Stimulated activated CD8-positive, alpha-beta memory T cell treated with anti-CD3 and anti-CD28 coated beads, Interleukin-7, amount 100 ng/mL, for 48 hours (primary cell): ENCODE measurements around the gene THADA.
"Not testable (repeated sequence)": the region's sequence is repeated elsewhere in the genome, so short reads cannot be mapped to it uniquely, and the experiment has no call there.

Experiments used
- DNase-seq, 2 donors: peaks; one replicate each; pipeline ENCODE4 v3.0.0-alpha.2; 2020; ENCODE audit warnings: low read depth in 1 of 2; ENCODE audit errors: extremely low read depth in 1 of 2

The THADA gene

DNA sequence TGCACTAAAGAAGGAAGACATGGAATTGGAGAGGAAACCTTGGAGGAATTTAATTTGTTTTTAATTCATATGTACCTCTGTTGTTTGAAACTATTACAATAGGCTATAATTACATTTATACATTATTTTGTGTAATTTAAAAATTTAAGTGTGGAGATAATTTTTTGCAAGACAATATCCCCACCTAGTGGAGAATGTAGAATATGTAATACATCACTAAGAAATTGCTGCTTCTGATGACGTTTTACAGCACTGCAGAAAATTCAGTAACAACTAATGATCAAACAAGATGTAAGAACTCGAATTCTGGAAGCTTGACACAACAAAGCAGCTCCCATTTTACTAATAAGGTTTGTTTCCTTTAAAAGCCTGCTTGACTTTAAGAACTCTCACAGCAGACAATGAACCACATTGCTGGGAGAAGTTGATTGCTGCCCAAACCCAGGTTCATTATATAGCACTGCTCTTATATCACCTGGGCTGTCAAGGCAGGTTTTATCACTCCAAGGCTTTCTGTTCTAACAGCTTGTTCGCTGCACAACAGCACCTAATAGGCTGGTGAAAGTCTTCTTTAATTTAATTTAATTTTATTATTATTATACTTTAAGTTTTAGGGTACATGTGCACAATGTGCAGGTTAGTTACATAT lies 53.4 kb downstream of the THADA start:
- DNase-seq, result no peak

DNA sequence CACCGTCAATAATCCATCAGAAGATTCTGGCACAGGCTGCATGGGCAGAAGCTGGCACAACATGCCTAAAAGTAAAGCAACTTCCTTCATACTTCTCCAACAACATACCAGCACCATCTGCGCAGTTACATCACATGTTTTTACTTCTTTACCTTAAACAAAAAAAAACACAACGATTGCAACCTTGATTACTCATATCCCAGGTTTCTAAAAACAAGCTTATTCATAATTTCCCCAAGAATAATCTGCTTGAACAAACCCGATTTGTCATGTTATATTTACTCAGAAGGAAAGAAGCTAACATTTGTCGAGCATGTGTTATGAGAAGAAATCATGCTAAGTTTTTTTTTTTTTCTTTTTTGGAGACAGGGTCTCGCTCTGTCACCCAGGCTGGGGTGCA lies 54.7 kb downstream of the THADA start:
- DNase-seq, result no peak

DNA sequence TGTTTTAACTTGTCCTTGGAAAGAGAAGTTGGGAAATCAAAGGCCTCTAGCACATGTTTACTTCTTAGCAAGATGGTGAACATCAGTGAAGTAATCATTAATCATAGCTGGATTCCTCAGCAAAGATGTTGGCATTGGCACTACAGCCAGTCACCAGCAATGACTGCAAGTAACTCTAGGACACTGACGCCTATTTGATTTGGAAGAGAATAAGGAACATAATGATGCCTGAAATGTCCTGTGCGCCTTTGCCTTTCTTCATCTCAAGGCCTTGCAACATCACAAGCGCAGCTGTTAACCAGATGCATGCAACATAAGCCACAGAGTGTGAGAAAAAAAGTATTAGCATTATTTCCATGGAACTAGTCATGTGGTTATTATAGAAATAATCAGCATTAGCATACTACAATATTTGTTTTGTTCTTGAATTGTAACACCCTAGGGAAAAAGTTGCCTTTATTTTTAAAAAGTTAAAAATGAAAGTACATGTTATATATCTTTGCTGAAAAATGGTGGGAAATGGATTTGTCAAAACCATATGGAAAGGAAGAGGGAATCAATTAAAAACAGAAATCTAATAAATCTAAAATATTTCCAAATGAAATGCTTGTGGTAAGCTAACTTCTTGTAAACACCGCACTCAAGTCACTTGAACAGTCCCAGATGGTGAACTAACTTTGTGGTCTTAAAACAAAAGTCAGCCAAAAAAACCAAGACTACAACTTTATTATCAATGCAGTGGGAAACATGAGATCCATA lies 55.6 kb downstream of the THADA start:
- no peak for DNase-seq

DNA sequence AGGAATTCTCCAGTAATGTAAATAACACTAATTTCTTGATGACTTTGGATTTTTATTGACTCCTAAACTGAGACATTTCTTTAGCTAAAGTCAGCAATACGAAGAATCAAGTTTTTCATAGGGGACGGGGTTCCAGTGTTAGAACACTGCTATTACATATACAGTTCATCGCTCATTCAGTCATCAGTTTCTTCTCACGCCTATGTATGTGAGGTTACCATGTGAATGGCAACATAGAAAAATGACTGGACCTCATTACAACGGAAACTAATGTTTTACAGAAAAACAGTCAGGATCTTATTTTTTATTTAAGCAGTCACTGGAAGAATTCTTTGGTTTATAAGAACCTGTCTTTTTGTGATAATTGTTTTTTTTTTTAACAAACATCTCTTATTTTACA lies 56.4 kb downstream of the THADA start:
- DNase-seq, result no peak

DNA sequence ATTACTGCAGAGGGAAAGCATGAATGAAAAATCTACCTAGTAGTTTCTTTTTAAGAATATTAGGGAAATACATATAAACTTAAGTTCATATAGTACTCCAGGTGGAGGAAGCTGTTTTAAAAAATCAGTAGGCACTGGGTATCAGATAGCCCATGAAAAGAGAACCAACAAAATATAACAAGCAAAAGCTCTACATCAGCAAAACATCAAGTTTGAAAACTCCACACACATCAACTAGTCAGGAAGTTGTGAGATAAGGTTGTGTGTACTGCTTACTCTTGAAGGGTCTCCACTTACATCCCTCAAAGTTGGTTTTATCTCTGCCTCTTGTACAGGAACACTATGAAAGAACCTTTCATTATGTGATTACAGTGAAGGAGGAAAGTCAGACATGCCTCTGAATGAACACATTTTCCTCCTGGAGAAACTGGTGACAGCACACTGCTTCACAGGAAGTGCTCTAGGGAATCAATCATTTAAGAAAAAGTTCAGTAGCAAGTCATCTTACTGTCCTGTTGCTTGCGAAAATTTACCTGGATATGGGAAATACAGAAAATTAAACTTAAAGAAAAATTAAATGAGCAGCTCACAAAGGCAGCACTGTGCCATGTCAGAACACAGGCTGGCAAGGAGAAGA lies 57.7 kb downstream of the THADA start:
- DNase-seq, result no peak

DNA sequence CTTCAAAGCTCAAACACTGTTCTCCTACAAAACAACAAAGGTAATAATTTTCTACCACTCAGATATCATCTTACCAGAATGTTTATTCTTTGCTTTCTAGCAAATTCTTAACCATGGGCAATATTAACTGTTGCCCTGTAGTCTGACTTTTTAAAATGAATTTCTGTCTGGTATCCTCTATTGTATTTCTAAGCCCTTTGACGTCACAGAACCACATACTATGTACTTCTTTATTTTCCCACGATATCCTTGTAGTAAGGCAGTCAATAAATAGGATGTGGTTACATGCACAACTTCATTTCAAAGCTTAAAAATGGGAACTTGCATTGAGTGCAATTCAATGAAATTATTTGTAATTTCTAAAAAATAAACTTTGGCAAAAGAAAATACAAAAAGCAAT lies 58.7 kb downstream of the THADA start:
- no peak for DNase-seq

DNA sequence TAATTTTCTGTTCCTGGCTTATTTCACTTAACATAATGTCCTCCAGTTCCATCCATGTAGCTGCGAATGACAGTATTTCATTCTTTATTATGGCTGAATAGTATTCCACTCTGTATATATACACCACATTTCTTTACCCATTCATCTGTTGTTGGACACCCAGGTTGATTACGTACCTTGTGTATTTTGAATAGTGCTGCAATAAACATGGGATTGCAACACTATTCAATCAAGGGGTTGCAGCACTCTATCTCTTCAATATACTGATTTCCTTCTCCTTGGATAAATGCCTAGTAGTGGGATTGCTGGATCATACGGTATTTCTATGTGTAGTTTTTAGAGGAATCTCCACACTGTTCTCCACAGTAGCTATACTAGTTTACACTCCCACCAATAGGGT lies 61.3 kb downstream of the THADA start:
- DNase-seq, result no peak

DNA sequence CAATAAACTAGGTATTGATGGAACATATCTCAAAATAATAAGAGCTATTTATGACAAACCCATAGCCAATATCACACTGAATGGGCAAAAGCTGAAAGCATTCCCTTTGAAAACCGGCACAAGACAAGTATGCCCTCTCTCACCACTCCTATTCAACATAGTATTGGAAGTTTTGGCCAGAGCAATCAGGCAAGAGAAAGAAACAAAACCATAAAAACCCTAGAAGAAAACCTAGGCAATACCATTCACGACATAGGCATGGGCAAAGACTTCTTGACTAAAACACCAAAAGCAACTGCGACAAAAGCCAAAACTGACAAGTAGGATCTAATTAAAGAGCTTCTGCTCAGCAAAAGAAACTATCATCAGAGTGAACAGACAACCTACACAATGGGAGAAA lies 63.3 kb downstream of the THADA start:
- DNase-seq, result not testable (repeated sequence)

DNA sequence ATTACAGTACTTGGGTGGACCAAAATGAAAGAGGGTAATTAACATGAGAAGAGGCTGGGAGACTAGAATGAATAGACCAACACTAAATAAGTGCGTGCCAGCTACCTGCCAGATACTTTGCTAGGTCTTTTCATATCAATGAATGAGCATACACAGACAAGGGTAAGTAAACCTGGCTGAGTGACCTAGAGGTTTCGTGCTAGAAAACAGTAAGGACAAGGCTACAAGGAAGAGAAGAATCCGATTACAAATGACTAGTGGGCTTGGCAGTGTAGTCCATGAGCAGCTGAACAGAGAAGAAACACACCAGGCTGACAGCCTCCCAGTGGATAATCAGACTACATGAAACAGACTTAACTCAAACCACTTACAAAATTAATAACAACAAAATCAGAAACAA lies 64.6 kb downstream of the THADA start:
- DNase-seq, result no peak

DNA sequence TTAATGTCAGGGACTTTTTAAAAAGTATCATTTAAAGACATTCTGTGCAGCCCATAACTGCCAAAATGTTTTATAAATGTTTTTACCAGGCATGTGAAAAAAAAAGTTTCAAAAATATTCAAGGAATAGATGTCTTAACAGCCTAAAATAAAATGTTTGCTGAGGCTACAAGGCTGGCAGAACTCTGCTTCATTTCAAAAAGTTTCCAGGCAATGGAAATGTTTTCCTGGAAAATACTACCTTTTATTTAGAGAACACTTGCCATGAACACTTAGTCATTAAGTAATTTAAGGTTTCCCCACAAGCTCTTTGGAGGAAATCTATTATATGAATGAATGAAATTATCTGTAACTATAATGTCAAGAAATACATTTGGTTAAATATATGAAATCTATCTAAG lies 68.8 kb downstream of the THADA start:
- no peak for DNase-seq

DNA sequence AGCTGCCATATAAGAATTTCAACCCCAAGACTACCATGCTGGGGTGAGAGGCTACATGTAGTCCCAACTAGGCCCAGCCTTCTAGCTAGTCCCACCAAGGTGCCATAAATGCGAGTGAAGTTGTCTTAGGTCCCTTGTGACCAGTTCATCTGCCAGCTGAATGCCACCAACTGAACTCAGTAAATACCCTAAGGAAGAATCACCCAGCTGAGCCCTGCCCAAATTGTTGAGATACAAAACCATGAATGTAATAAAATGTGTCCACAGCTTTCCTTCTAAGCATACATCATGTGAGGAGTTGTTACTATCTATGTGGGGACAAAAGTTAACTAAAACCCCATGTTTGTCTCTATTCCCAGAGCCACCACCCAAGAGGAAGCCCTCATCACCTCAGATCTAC lies 70.3 kb downstream of the THADA start:
- DNase-seq, result no peak

DNA sequence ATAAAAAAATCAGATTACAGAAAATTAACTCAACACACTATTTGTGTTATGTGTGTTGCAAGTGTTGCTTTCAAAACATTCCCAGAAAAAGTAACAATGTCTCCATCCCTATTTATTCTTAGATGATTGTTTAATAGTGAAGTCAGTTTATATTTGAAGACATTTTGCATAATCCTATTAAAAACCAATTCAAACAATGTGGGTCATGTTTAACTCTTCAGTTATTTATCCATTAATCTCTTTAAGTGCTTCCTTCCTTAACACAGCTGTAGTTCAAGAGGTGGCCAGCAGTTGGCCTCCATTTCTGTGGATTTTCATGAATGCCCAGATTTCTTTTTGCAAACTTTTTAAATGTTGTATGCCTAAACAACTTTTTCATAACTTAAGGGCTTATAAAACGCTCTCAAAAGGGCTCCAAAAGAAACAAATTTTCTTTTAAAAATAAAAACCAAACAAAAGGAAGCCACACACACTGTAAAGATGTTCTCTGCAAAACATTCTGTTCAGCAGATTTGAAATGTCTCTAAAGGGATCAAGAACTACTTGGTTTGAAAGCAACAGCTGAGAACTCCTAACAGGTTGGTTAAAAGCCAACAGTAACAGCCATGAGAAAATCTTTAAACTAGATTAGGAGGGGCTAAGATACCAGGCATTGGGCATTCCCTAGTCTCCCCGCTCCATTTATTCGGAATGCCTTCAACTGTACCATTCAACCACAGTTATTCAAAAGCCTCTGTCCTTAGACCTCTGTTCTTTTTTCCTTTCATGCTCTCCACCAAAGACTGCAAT lies 71.5 kb downstream of the THADA start:
- no peak for DNase-seq

DNA sequence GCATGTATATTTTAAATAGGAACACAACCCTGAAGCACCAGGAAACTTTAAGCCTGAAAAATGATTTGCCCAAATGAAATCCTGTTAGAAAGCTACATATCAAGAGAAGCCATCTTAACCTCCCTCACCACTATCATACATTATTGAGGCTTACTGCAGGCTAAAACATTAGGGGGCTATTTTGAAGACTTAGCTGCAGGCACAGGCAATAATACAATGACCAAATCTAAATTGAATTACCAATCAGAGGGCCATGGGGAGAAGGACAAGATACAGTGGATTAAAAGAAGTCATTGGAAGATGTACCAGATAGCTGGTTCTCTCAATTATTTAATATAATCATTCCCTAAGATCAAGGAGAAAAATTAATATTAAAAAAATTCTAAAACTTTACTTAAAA lies 73.7 kb downstream of the THADA start:
- no peak for DNase-seq

DNA sequence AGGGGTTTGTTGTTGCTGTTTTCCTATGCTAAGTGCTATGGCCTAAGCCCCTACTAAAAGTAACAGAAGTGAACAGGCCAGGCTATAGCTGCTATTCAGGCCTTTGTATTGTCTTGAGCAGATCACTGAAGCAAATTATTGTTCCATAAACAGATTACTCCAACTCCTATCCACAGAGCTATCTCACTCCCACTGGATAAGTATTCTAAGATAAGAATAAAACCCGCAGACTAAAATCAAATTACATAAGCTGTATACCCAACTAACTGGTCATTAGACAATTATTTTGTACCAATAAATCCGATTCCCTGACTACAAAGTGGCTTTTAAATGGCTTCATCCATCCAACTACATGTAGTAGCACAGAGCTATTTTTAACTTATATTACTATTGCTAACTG lies 74.3 kb downstream of the THADA start:
- DNase-seq, result no peak

DNA sequence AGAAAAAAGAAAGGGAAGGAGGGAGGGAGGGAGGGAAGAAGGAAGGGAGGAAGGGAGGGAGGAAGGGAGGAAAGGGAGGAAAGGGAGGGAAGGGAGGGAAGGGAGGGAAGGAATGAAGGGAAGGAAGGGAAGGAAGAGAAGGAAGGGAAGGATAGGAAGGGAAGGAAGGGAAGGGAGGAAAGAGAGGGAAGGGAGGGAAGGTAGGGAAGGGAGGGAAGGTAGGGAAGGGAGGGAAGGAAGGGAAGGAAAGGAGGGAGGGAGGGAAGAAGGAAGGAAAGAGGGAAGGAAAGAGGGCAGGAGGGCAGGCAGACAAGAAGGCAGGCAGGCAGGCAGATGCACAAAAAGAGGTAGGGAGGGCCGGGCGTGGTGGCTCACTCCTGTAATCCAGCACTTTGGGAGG lies 74.9 kb downstream of the THADA start:
- DNase-seq, result no peak

DNA sequence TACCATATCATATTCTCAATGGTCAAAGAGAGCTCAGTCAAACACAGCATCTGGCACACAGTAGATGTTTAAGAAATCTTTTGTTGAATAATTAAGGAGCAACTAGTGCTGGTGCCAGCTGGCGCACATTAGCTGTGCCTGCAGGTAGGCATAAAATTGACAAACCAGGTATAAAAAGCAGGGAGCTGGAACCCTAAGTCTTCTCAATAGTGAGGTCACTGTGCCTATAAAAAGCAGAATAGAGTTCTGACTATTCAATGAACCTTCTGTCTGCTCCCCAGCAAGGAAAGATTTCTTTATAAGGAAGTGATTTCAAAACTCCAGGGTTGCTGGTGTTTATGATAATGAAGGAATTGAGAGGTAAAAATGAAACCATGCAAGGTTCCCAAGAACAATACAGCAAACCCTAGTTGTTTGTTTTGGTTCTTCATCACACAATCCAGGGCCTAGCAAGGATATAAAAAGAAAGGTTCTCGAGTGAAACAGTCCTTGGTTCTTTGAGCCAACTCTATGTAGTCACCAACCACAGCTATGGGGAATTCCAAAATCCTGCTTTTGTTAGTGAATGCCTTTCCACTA lies 76.1 kb downstream of the THADA start:
- DNase-seq, result no peak

DNA sequence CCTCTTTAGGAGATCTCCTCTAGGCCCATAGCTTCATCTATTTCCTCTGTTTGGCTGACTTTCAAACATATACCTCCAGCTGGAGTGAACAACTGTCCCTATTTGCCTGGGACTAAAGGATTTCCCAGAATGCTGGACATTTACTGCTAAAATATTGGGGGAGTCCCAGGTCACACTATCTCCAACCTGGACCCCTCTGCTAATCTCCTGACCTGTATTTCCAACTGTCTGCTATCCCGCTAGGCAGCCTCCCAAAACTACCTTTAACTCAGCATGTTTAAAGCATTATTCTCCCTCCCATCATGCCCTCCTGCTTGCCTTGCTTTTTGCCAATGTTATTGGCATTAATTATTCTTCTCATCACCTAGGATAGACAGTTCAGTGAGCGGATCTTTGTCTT lies 77.1 kb downstream of the THADA start:
- no peak for DNase-seq

DNA sequence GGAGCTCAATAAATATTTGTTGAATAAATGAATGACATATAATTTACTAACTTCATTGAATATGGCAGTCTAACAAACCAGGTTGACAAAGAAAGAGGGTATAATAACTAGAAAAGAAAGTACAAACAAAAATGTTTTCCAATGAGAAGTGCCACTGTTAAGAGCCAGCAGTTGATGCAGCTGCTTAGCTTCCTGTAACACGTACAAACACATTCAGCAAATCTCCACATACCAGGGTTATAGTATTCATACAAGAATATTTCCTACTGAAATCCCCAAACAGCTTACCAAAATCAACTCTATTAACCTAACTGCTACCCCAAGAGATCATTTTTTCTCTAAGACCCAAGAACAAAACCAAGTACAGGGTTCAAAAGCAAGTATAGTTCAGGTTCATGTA lies 77.7 kb downstream of the THADA start:
- no peak for DNase-seq

DNA sequence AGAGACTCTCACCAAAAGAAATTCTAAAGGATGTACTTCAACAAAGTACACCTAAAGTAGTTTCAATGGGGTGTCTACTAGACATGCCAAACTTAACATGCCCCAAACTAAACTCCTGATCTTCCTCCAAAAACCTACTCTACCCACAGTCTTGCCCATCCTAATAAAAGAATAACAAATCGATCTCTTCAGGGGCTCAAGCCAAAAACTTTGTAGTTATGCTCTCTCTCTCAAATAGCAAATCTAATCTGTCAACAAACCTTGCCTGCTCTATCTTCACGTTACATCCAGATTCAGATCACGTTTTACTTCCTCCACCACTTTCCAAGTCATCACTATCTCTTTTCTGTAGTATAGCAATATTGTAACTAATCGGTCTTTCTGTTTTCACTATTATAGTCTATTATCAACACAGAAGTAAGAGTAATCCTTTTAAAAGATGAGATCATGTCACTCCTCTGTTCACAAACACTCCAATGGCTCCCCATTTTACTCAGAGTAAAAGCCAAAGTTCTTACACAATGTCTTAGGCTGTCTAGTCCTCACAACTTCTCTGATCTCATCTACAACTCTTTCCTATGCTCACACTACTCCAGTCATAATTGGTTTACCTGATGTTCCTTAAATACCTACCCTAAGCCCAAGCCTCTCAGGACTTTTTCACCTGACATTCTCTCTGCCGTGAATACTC lies 79.9 kb downstream of the THADA start:
- no peak for DNase-seq

DNA sequence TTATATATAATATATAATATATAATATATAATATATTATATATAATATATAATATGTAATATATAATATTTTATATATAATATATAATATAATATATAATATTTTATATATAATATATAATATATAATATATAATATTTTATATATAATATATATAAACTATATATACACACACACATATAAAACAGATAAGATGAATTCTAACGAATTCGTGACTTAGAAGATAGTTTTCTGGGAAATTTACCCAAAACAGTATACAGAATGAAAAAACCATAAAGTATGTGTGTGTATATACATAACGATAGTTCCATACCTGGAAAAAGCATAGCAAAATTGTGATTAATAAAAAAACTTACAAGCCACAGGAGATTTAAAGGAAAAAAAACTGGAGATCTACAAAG lies 80.6 kb downstream of the THADA start:
- no peak for DNase-seq

DNA sequence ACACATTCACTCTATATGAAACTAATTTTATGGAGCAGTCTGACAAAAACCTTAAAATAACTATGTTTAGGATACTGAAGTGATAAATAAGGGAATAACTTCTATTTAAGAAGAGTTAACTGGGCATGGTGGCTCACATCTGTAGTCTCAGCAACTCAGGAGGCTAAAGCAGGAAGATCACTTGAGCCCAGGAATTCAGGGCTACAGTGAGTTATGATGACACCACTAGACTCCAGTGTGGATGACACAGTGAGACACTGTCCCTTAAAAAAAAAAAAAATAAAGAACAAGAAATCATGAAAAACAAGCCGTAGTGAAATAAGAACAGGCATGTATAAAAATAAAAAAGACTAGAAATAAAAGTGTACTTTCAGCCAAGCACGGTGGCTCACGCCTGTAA lies 82.0 kb downstream of the THADA start:
- no peak for DNase-seq
